Hepatocyte (in vitro differentiated cells): ENCODE measurements around the gene SORCS2.

Experiments
- CTCF ChIP-seq: fragments of 200-600 bp; sonication (generic); IDR thresholded peaks from 2 replicates; pipeline ENCODE4 v1.5.1; 2016; ENCODE audit warnings: antibody characterized with exemption, mild to moderate bottlenecking; ENCODE audit not compliant: poor library complexity
- EZH2 ChIP-seq: fragments of 200-600 bp; sonication (generic); IDR thresholded peaks from 2 replicates; pipeline ENCODE4 v1.6.1; 2016; ENCODE audit warnings: antibody characterized with exemption, mild to moderate bottlenecking, borderline replicate concordance
- EZH2phosphoT487 ChIP-seq: fragments of 200-600 bp; sonication (generic); IDR thresholded peaks from one replicate; pipeline ENCODE4 v1.6.1; 2018; ENCODE audit warnings: antibody characterized with exemption, mild to moderate bottlenecking, low read depth, moderate library complexity; ENCODE audit not compliant: unreplicated experiment, severe bottlenecking

GRCh38 chr4:7213807-7214206, 21.5 kb downstream of the SORCS2 start:
- no peak for TF ChIP-seq CTCF
- TF ChIP-seq EZH2phosphoT487, result no peak
- no peak for TF ChIP-seq EZH2
